ENCODE measurements around the gene DOHH.
"Not testable (repeated sequence)": the region's sequence is repeated elsewhere in the genome, so short reads cannot be mapped to it uniquely, and the experiment has no call there.

DNA sequence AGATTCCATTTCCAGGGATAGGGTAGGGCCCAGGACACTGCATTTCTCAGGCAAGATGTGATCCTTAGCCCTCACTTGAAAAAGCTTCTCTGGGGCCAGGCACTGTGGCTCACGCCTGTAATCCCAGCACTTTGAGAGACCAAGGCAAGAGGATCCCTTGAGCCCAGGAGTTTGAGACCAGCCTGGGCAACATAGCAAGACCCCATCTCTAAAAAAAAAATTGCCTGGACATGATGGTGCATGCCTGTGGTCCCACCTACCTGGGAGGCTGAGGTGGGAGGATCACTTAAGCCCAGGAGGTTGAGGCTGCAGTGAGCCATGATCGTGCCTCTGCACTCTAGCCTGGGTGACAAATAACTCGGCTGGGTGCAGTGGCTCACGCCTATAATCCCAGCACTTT, 53.8 kb downstream of the DOHH start:
- TF ChIP-seq POLR2AphosphoS5 (IDR thresholded peaks at IDR 0.05) = not testable (repeated sequence)
- TF ChIP-seq, protein P1, sequence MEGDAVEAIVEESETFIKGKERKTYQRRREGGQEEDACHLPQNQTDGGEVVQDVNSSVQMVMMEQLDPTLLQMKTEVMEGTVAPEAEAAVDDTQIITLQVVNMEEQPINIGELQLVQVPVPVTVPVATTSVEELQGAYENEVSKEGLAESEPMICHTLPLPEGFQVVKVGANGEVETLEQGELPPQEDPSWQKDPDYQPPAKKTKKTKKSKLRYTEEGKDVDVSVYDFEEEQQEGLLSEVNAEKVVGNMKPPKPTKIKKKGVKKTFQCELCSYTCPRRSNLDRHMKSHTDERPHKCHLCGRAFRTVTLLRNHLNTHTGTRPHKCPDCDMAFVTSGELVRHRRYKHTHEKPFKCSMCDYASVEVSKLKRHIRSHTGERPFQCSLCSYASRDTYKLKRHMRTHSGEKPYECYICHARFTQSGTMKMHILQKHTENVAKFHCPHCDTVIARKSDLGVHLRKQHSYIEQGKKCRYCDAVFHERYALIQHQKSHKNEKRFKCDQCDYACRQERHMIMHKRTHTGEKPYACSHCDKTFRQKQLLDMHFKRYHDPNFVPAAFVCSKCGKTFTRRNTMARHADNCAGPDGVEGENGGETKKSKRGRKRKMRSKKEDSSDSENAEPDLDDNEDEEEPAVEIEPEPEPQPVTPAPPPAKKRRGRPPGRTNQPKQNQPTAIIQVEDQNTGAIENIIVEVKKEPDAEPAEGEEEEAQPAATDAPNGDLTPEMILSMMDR (IDR thresholded peaks at IDR 0.05) = not testable (repeated sequence)

Data from gastroesophageal sphincter (tissue), 3 donors.